ENCODE results near the gene RAB11FIP2. TPM values are rescaled to one million over a fixed set of nuclear protein-coding genes. Genes with fewer than 3 reads are reported as not detected.

RAB11FIP2 gene
- total and polyA plus RNA-seq, 2 of the 4 experiments (the other 2 are of a cell fraction), result 3.6 to 16.1 TPM

GRCh38 chr10:118076705-118077104 is 30.0 kb upstream of the RAB11FIP2 start:
- Histone ChIP-seq H3K79me1 (ENCODE audit: low read depth in 1 of 2, low read length in 2 of 2) (no peaks in the 10 kb centered on the region), H3K4ac (ENCODE audit: low read depth, low read length) (no peak overlapping the region), H4K8ac (ENCODE audit: low read depth in 2 of 2, low read length in 2 of 2) (no peak overlapping the region), H2BK5ac (ENCODE audit: low read depth, low read length, poor library complexity, severe bottlenecking) (no peak overlapping the region), H3K9me3 (ENCODE audit: control insufficient read depth, insufficient read depth, low read length) (no peaks in the 10 kb centered on the region), H3K18ac (ENCODE audit: low read depth, low read length) (no peak overlapping the region), H2AK9ac (replicated peaks; ENCODE audit: low read depth, low read length, poor library complexity) (no peak overlapping the region), H3K4me3 (ENCODE audit: insufficient read depth, low read depth, low read length) (no peak overlapping the region), H3K27ac (ENCODE audit: insufficient read depth, low read length) (no peak overlapping the region), H4K20me1 (ENCODE audit: insufficient read depth, low read length) (no peaks in the 10 kb centered on the region), H2BK15ac (ENCODE audit: low read depth, low read length) (no peak overlapping the region), H2AFZ (replicated peaks; ENCODE audit: low read length, poor library complexity) (no peak overlapping the region), H3K14ac (replicated peaks; ENCODE audit: low read depth, low read length) (no peak overlapping the region), H3K9ac (ENCODE audit: low read depth, low read length) (no peak overlapping the region), H2BK120ac (ENCODE audit: low read depth, low read length) (no peak overlapping the region), H3K9me1 (ENCODE audit: insufficient read depth, low read length) (no peaks in the 10 kb centered on the region), H2AK5ac (ENCODE audit: low read depth, low read length) (no peak overlapping the region), H3K4me1 (ENCODE audit: control insufficient read depth, insufficient read depth, low read length) (no peaks in the 10 kb centered on the region), H3K23ac (ENCODE audit: low read depth, low read length) (no peak overlapping the region), H3K27me3 (ENCODE audit: control insufficient read depth, insufficient read depth, low read length) (no peaks in the 10 kb centered on the region), H4K5ac (ENCODE audit: low read depth, low read length) (no peak overlapping the region), H2BK20ac (ENCODE audit: low read depth, low read length) (no peak overlapping the region), H3K56ac (ENCODE audit: extremely low read depth, insufficient read depth, low read length) (no peak overlapping the region), H4K91ac (ENCODE audit: insufficient read depth, low read depth, low read length) (no peak overlapping the region), H3K36me3 (ENCODE audit: control insufficient read depth, insufficient read depth, low read length) (no peaks in the 10 kb centered on the region), H3K4me2 (ENCODE audit: low read depth, low read length) (no peak overlapping the region)
- dilution Hi-C loops (cut with HindIII; ENCODE audit: low sequenced_read_pairs, unreplicated experiment), result no loop called here
- no peak for ATAC-seq (ENCODE audit: low read depth)
- ChIA-PET CTCF (no interaction called here), POLR2A (ENCODE audit: unreplicated experiment) (no interaction called here)
- in situ Hi-C loops (cut with MboI; ENCODE audit: low sequenced_read_pairs), result no loop called here
- intact Hi-C loops (cut with micrococcal nuclease), result no loop called here
- WGBS, 2 experiments (ENCODE audit: extremely low coverage in 2 of 2, insufficient read length in 1 of 2), result no CpG with 5 or more reads among the region's 3 CpGs
- BruUV-seq (replicated peaks), result no TSS peak
- no peak for DNase-seq
- TF ChIP-seq MAZ (IDR thresholded peaks at IDR 0.05; ENCODE audit: borderline replicate concordance, low read depth, low read length) (no peak), RAD21 (IDR thresholded peaks at IDR 0.05; ENCODE audit: low read length) (no peak), RCOR1 (IDR thresholded peaks at IDR 0.05; ENCODE audit: insufficient replicate concordance, low read length) (no peak), CTCF (conservative IDR thresholded peaks at IDR 0.05; ENCODE audit: low read depth, low read length) (no peak), SMC3 (IDR thresholded peaks at IDR 0.05; ENCODE audit: low read depth, low read length) (no peak), MXI1 (IDR thresholded peaks at IDR 0.05; ENCODE audit: borderline replicate concordance, low read depth, low read length) (no peak), NFE2L2 (IDR thresholded peaks at IDR 0.05; ENCODE audit: low read depth, low read length) (no peak), FOS (IDR thresholded peaks at IDR 0.05; ENCODE audit: low read depth, low read length) (no peak), CHD1 (IDR thresholded peaks at IDR 0.05; ENCODE audit: low read depth, low read length) (no peak), CEBPB (IDR thresholded peaks at IDR 0.05; ENCODE audit: low read depth, low read length) (no peak), USF2 (IDR thresholded peaks at IDR 0.05; ENCODE audit: low read depth, low read length) (no peak), BHLHE40 (IDR thresholded peaks at IDR 0.05; ENCODE audit: low read depth, low read length) (no peak), ELK1 (IDR thresholded peaks at IDR 0.05; ENCODE audit: borderline replicate concordance, low read depth, low read length) (no peak), MAFK (IDR thresholded peaks at IDR 0.05; ENCODE audit: low read depth, low read length) (no peak), RFX5 (IDR thresholded peaks at IDR 0.05; ENCODE audit: low read depth, low read length) (no peak), POLR2A (IDR thresholded peaks at IDR 0.05; ENCODE audit: low read depth, low read length) (no peak)
